HEK293 (cell line): Measurements from ENCODE around the gene RSKR.

Source experiments
- CTCF ChIA-PET: fragments of 350-600 bp; formaldehyde crosslinking; extraction: SDS; loops from one replicate; lab custom pipeline; 2021; ENCODE audit warnings: antibody characterized with exemption; lab: Yijun Ruan, JAX
- POLR2A ChIA-PET: fragments of 300-600 bp; formaldehyde crosslinking; extraction: SDS; loops from one replicate; lab custom pipeline; 2020; ENCODE audit warnings: antibody characterized with exemption, inconsistent platforms; lab: Yijun Ruan, JAX
- H3K27ac ChIP-seq: fragments of 200-500 bp; sonication (Bioruptor generic); 2 replicates; pipeline ENCODE4 v1.5.1; 2014; ENCODE audit warnings: low read depth, low read length, control low read depth, inconsistent platforms; ENCODE audit errors: extremely low read depth
- H3K36me3 ChIP-seq, 2 experiments: fragments of 200-500 bp in 1 of 2; sonication (Bioruptor generic) in 1 of 2; 1 replicate in 1 of 2; 2 replicates in 1 of 2; pipeline ENCODE4 v1.5.1; 2014 to 2017; ENCODE audit warnings: inconsistent platforms in 2 of 2, low read length in 2 of 2; ENCODE audit not compliant: control insufficient read depth in 2 of 2, insufficient read depth in 1 of 2
- H3K4me1 ChIP-seq: fragments of 200-500 bp; sonication (Bioruptor generic); 2 replicates; pipeline ENCODE4 v1.5.1; 2014; ENCODE audit warnings: mild to moderate bottlenecking, low read length, inconsistent platforms; ENCODE audit not compliant: control insufficient read depth, insufficient read depth
- H3K4me3 ChIP-seq: 2 replicates; pipeline ENCODE4 v1.5.1; 2011; ENCODE audit warnings: low read depth, mild to moderate bottlenecking, control low read depth, low read length, moderate library complexity
- H3K9me3 ChIP-seq: fragments of 200-500 bp; sonication (Bioruptor generic); 2 replicates; pipeline ENCODE4 v1.5.1; 2014; ENCODE audit warnings: low read depth, low read length, inconsistent platforms; ENCODE audit not compliant: control insufficient read depth, insufficient read depth
- BCL11A ChIP-seq: fragments of 450-650 bp; formaldehyde crosslinking; IDR thresholded peaks from 2 replicates; pipeline ENCODE4 v1.5.1; 2016; ENCODE audit warnings: low read depth, missing biosample characterization, missing genetic modification characterization
- KLF9 ChIP-seq: fragments of 450-650 bp; formaldehyde crosslinking; IDR thresholded peaks from 2 replicates; pipeline ENCODE4 v1.5.1; 2016; ENCODE audit warnings: missing biosample characterization, missing genetic modification characterization, low read depth
- MZF1 ChIP-seq: fragments of 450-650 bp; formaldehyde crosslinking; IDR thresholded peaks from 2 replicates; pipeline ENCODE4 v1.5.1; 2017; ENCODE audit warnings: missing biosample characterization, missing genetic modification characterization, borderline replicate concordance
- PRDM6 ChIP-seq: fragments of 450-650 bp; formaldehyde crosslinking; IDR thresholded peaks from 2 replicates; pipeline ENCODE4 v1.5.1; 2017; ENCODE audit warnings: missing biosample characterization, missing genetic modification characterization
- ZBTB1 ChIP-seq: fragments of 450-650 bp; formaldehyde crosslinking; IDR thresholded peaks from 2 replicates; pipeline ENCODE4 v1.5.1; 2016; ENCODE audit warnings: missing biosample characterization, missing genetic modification characterization
- ZNF112 ChIP-seq: fragments of 450-650 bp; formaldehyde crosslinking; IDR thresholded peaks from 2 replicates; pipeline ENCODE4 v1.5.0; 2017; ENCODE audit warnings: missing biosample characterization, missing genetic modification characterization
- ZNF133 ChIP-seq: fragments of 450-650 bp; formaldehyde crosslinking; IDR thresholded peaks from 2 replicates; pipeline ENCODE4 v1.5.1; 2016; ENCODE audit warnings: missing biosample characterization, missing genetic modification characterization
- ZNF19 ChIP-seq: fragments of 450-650 bp; formaldehyde crosslinking; IDR thresholded peaks from 2 replicates; pipeline ENCODE4; 2016; ENCODE audit warnings: missing biosample characterization, missing genetic modification characterization, low read depth
- ZNF2 ChIP-seq: fragments of 450-650 bp; formaldehyde crosslinking; IDR thresholded peaks from 2 replicates; pipeline ENCODE4 v1.5.1; 2016; ENCODE audit warnings: missing biosample characterization, missing genetic modification characterization
- ZNF211 ChIP-seq: fragments of 450-650 bp; formaldehyde crosslinking; IDR thresholded peaks from 2 replicates; pipeline ENCODE4 v1.5.1; 2016; ENCODE audit warnings: low read depth, missing biosample characterization, missing genetic modification characterization
- ZNF335 ChIP-seq: fragments of 450-650 bp; formaldehyde crosslinking; conservative IDR thresholded peaks from 2 replicates; pipeline ENCODE4 v1.5.1; 2016; ENCODE audit warnings: missing biosample characterization, missing genetic modification characterization
- ZNF362 ChIP-seq: fragments of 450-650 bp; formaldehyde crosslinking; IDR thresholded peaks from 2 replicates; pipeline ENCODE4 v1.5.1; 2016; ENCODE audit warnings: missing biosample characterization, missing genetic modification characterization
- ZNF433 ChIP-seq: fragments of 450-650 bp; formaldehyde crosslinking; IDR thresholded peaks from 2 replicates; pipeline ENCODE4 v1.5.1; 2016; ENCODE audit warnings: missing biosample characterization, missing genetic modification characterization, low read depth
- ZNF513 ChIP-seq: fragments of 450-650 bp; IDR thresholded peaks from 2 replicates; pipeline ENCODE4 v1.5.1; 2018; ENCODE audit warnings: missing biosample characterization, missing genetic modification characterization
- ZNF514 ChIP-seq: fragments of 450-650 bp; formaldehyde crosslinking; IDR thresholded peaks from 2 replicates; pipeline ENCODE4 v1.5.1; 2016; ENCODE audit warnings: missing biosample characterization, missing genetic modification characterization
- ZNF518A ChIP-seq: fragments of 450-650 bp; formaldehyde crosslinking; conservative IDR thresholded peaks from 2 replicates; pipeline ENCODE4 v1.5.1; 2016; ENCODE audit warnings: low read depth, missing biosample characterization, missing genetic modification characterization
- ZNF530 ChIP-seq: fragments of 450-650 bp; formaldehyde crosslinking; IDR thresholded peaks from 2 replicates; pipeline ENCODE4 v1.5.1; 2016; ENCODE audit warnings: low read depth, missing biosample characterization, missing genetic modification characterization
- ZNF585B ChIP-seq: fragments of 450-650 bp; formaldehyde crosslinking; IDR thresholded peaks from 2 replicates; pipeline ENCODE4 v1.5.1; 2016; ENCODE audit warnings: missing biosample characterization, missing genetic modification characterization
- ZNF624 ChIP-seq: fragments of 450-650 bp; formaldehyde crosslinking; IDR thresholded peaks from 2 replicates; pipeline ENCODE4 v1.5.1; 2017; ENCODE audit warnings: missing biosample characterization, missing genetic modification characterization
- ZNF660 ChIP-seq: fragments of 450-650 bp; IDR thresholded peaks from 2 replicates; pipeline ENCODE4 v1.5.1; 2018; ENCODE audit warnings: missing biosample characterization, mild to moderate bottlenecking, missing genetic modification characterization

The RSKR gene

GRCh38 chr17:28616281-28616680, 2.3 kb upstream of the RSKR start:
- no peak for TF ChIP-seq ZNF112 (tag by site-specific recombination)
- TF ChIP-seq ZNF624 (tag by site-specific recombination), result no peak
- Histone ChIP-seq H3K4me3 (no peak overlapping the region), H3K4me1 (no peaks in the 10 kb centered on the region), H3K9me3 (no peaks in the 10 kb centered on the region), H3K27ac (no peak overlapping the region), H3K36me3 (peaks cover 73 to 98% of the 10 kb centered on the region in 2 experiments)
- POLR2A ChIA-PET, result interaction anchor here (0.8 kb wide), 1 partner anchor 31 kb away, joined by 3 read pairs; no protein-coding TSS in a partner anchor
- CTCF ChIA-PET, result interaction anchor here (0.5 to 7.3 kb wide), 5 partner anchors 11 to 86 kb away, joined by 3 to 46 read pairs (median 3); no protein-coding TSS in a partner anchor

- CTCF ChIA-PET, result interaction anchor here (0.5 to 7.3 kb wide), 4 partner anchors 28 to 123 kb away, joined by 3 to 46 read pairs (median 6); no protein-coding TSS in a partner anchor
- Histone ChIP-seq H3K27ac (no peak overlapping the region), H3K36me3 (peaks cover 73 to 98% of the 10 kb centered on the region in 2 experiments), H3K4me3 (no peak overlapping the region), H3K4me1 (no peaks in the 10 kb centered on the region), H3K9me3 (no peaks in the 10 kb centered on the region)
- TF ChIP-seq BCL11A (tag by site-specific recombination) (no peak), ZBTB1 (tag by site-specific recombination) (no peak), ZNF211 (no peak), MZF1 (tag by site-specific recombination) (no peak), ZNF513 (tag by site-specific recombination) (no peak), KLF9 (tag by site-specific recombination) (no peak), ZNF2 (tag by site-specific recombination) (no peak), ZNF585B (tag by site-specific recombination) (no peak), PRDM6 (tag by site-specific recombination) (no peak), ZNF19 (no peak), ZNF433 (tag by site-specific recombination) (no peak), ZNF518A (tag by site-specific recombination) (no peak), ZNF514 (tag by site-specific recombination) (no peak), ZNF530 (tag by site-specific recombination) (no peak), ZNF133 (tag by site-specific recombination) (no peak), ZNF660 (tag by site-specific recombination) (no peak), ZNF335 (no peak), ZNF362 (tag by site-specific recombination) (no peak)
- POLR2A ChIA-PET, result interaction anchor here (0.8 kb wide), 1 partner anchor 32 kb away, joined by 3 read pairs; no protein-coding TSS in a partner anchor
Measured at GRCh38 chr17:28615260-28615940, 1.4 kb upstream of the RSKR start.
